Ramos (cell line): Measurements from ENCODE around the gene CRELD2.

Experiments used
- in situ Hi-C: fragments of 300-500 bp; cut with MboI; formaldehyde crosslinking; loops from one replicate; pipeline ENCODE4 v1.14.3; 2022; ENCODE audit warnings: low sequenced_read_pairs; ENCODE audit not compliant: unreplicated experiment

CRELD2 gene, protein sequence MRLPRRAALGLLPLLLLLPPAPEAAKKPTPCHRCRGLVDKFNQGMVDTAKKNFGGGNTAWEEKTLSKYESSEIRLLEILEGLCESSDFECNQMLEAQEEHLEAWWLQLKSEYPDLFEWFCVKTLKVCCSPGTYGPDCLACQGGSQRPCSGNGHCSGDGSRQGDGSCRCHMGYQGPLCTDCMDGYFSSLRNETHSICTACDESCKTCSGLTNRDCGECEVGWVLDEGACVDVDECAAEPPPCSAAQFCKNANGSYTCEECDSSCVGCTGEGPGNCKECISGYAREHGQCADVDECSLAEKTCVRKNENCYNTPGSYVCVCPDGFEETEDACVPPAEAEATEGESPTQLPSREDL

DNA sequence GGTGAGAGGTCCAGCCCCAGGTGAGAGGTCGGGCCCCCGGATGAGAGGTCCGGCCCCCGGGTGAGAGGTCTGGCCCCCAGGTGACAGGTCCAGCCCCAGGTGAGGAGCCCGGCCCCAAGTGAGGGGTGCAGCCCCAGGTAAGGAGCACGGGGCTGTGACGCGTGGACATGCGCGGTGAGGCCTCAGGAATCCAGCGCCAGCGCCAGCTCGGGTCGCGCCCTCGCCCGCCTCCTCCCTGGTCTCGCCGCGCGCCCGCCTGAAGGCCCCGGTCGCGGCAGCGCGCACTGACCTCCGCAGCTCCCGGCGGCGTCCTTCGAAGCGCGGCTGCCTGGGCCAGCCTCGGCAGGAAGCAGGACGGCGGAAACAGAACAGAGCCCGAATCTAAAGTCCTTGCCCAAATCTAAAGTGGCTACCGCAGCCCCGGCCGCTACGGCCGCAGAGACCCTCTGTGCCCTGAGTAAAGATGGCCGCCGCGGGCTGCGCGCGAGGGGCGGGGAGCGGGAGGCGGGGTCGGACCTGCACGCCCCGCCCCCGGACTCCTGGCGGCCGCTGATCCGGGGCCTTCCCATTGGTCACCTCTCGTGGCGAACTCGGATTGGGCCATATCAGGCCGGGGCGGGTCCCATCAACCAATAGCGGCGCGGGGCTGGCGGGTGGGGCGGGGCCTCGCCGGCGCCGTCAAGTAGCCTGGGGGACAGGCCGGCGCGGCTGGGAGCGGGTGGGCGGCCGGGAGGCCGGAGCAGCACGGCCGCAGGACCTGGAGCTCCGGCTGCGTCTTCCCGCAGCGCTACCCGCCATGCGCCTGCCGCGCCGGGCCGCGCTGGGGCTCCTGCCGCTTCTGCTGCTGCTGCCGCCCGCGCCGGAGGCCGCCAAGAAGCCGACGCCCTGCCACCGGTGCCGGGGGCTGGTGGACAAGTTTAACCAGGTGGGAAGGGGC, at the start of gene CRELD2, which contains the start of gene ALG12:
Gene CRELD2 (plus strand): TSS at position 661 of the 937 bp plus-strand sequence. CDS start 136 bp downstream, at position 797.
Gene ALG12 (minus strand): TSS at position 465 of the 937 bp plus-strand sequence. CDS start 4,673 bp downstream, outside the sequence.
- in situ Hi-C loops, result no loop called here

DNA sequence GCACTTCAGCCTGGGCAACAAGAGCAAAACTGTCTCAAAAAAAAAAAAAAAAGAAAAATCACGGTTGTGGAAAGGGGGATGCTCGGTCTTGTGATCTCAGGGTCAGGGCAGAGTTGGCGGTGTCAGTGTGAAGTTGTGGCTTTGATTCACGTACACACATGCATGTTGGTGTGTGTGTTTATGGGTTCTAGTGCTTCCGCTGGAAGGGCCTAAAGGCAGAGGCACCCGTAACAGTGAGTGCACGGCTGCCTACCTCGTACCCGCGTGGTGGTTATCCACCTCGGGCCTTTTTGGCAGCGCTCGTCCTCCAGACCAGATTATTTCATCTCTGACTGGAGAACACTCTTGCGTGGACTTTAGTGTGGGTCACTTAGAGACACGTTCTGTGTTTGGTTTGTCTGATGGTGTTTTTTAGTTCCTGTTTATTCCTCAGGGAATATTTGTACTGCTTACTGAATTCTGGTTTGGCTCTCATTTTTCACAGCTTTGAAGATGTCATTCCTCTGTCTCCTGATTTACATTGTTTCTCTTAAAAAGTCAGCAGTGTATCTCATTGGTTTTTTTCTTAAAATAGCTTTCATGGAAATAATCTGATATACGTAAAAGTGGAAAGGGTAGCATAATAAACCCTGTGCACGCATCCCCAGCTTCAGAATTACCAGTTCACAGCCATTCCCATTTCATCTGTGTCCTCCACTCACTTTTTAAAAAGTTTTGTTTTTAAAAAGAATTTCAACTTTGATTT, 49.2 kb upstream of the CRELD2 start:
- in situ Hi-C loops, result no loop called here

DNA sequence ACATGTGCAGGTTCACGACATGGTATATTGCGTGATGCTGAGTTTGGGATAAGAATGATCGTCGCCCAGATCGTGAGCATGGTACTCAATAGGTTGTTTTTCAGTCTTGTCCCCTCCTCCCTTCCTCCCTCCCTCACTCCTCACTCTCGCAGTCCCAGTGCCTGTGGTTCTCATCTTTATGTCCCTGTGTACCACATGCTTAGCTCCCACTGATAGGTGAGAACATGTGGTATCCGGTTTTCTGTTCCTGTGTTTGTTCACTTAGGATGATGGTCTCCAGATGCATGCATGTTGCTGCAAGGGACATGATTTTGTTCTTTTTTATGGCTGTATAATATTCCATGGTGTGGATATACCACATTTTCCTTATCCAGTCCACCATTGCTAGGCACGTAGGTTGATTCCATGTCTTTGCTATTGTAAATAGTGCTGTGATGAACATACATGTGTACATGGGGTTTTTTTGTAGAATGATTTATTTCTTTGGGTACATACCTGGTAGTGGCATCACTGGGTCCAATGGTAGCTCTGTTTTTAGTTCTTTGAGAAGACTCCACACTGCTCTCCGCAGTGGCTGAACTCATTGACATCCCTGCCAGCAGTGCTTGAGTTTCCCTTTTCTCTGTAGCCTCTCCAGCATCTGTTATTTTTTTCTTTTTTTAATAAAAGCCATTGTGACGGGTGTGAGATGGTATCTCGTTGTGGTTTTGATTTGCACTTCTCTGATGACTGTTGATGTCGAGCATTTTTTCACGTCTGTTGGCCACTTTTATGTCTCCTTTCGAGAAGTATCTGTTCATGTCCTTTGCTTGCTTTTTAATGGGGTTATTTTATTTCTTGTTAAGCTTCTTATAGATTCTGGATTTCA, 48.4 kb upstream of the CRELD2 start:
- in situ Hi-C loops, result no loop called here

DNA sequence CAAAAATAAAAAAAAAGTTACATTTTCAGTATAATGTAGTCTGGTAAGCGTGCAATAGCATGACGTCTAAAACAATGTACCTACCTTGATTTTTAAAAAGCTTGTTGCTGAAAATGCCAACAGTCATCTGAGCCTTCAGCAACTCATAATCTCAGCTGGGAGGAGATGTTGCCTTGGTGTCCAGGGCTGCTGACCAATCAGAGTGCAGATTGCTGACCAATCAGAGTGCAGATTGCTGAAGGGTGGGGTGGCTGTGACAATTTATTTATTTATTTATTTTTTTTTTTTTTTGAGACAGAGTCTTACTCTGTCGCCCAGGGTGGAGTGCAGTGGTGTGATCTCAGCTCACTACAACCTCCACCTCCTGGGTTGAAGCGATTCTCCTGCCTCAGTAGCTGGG, 47.0 kb upstream of the CRELD2 start:
- in situ Hi-C loops, result no loop called here

DNA sequence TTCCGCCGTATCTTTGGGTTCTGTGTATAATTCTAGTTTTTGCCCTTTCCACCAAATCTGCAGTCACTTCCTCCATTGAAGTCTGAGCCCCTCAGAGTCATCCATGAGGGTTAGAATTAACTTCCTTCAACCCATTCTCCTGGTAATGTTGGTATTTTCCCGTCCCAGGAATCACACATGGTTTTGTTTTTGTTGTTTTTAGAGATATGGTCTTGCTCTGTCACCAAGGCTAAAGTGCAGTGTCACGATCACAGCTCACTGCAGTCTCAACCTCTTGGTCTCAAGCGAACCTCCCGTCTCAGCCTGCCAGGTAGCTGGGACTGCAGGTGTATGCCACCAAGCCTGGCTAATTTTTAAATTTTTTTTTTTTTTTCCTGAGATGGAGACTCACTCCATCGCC, 46.1 kb upstream of the CRELD2 start:
- in situ Hi-C loops, result no loop called here

DNA sequence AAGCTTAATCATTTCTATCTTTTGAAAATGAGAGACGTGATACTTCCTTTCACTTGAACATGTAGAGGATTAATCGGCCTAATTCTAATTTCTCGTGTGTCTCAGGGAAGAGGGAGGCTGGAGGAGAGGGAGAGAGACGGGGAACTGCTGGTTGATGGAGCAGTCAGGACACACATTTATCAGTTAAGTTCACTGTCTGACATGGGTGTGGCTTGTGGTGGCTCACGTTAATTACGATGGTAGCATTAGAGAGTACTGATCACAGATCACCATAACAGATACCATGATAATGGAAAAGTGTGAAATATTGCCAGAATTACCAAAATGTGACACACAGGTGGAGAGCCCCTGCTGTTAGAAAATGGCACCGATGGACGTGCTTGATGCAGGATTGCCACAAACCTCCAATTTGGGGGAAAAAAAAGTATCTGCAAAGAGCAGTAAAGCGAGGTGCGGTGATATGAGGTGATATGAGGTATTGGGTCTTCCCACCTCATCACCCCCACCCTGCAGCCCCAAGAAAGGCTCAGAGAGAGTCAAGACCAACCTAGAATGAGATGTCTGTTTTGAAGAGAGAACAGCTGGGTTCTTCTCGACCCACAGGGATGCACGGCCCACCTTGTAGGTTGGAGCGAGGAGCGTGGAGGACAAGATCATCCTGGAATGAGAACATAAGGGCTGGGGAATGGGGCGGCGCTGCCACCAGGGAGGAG, 45.0 kb upstream of the CRELD2 start:
- in situ Hi-C loops, result no loop called here

DNA sequence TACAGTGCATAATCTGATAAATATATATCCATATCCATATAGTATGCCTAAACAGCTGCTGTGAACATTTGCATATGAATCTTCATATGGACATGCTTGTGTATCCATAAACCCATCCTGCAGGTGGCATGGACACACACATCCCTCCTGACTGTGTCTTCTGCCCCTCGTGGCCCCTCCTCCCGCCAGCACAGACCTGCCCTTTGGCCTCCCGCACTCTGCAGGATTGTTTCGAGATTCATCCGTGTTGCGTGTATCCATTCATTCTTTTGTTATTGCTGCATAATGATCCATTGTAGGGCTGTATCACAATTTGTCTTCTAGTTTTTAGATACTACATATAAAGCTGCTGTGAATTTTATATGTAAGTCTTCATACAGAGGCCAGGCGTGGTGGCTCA, 40.8 kb upstream of the CRELD2 start:
- in situ Hi-C loops, result no loop called here

DNA sequence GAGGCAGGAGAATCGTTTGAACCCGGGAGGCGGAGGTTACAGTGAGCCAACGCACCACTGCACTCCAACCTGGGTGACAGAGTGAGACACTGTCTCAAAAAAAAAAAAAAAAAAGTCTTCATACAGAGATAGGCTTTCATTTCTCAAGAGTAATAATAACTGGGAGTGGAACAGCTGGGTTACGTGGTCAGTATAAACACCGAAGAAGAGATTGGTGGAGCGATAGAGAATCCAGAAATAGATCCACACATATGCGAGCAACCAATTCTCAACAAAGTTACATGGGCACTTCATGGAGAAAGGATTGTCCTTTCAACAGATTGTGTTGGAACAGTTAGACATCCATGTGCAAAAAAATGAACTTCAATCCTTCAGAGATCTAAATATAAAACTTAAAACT, 40.2 kb upstream of the CRELD2 start:
- in situ Hi-C loops, result no loop called here

DNA sequence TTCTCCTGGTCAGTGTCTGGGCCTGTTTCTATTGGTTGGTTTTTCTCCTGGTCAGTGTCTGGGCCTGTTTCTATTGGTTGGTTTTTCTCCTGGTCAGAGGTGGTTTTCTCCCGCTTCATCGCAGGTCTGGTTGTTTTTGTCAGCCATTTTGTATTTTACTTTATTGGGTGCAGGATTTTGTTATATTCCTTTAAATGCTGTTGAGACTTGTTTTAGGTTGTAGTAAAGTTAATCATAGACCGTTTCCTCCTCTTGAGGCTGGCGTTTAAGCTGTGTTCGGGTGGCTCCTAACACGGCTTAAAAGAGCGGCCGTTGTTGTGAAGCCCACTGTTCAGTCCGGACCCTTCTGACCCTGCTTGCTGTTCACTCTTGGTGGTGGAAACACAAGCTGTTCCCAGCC, 38.6 kb upstream of the CRELD2 start:
- in situ Hi-C loops, result no loop called here

DNA sequence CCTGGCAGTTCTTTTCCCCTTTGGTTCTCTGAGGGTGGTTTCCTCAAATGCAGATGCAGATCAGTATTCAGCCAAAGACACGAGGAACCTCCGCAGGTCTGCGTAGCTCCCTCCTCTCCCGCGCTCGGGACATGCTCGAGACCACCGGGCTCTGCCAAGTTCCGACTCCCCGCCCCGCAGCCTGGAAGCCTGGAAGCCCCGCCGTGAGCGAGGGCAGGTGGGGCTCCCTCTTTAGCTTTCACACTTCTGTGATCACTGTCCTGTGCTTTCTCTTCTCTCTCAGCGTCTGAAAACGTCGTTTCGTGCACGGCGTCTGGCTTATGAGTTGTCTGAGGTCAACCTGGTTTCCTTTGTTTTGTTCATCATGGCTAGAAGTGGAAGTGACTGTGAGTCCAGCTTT, 38.2 kb upstream of the CRELD2 start:
- in situ Hi-C loops, result no loop called here

DNA sequence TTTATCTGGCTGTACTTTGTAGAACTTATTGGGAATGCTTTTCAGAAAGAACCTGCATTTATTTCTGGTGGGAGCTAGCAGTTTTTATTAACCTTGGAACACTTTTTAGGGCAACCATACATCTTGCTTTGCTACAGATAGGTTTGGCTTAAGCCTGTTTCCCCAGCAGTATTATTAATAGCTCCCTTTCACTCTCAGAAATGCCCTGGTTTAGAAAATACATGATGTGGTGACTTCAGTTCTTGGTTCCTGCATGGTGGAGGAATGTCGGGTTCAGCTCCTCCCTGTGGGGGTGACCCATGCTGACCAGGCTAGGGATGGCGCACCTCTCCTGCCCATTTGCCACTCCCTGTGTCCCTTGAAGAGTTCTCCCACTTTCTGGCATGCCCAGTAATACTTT, 36.6 kb upstream of the CRELD2 start:
- in situ Hi-C loops, result no loop called here

DNA sequence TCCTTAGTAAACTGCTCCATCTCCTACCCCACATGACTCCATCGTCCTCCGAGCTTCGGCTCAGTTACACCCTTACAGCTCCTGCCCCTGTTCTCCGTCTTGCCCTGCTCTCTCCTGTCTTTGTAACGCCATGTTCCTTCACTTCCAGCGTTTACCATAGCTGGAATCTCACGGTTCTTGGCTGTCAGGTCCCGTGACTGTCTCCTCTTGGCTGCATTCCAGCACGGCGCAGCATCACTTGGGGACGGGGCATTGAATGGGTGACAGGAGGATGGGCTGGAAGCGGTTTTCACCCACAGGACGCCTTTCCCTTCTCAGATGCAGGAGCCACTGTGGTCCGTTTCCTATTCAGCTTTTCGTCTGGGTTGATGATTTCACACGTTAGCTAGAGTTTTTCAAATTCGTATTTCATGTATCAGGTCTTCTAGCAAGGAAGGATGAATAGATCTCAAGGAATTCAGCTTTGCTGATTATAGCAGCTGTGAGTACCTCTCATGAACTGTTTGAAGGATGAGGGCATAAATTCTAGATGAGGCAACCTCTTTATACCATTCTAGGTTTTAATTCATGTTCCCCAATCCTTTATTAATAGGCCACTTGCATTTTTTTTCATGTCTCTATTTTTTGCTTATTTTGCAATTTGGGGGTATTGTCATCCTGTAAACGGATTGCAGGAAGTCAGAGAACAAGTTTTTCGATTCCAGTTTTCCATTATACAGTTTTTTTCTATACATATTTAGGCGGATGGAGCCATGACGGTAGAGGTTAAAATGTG, 35.7 kb upstream of the CRELD2 start:
- in situ Hi-C loops, result no loop called here

DNA sequence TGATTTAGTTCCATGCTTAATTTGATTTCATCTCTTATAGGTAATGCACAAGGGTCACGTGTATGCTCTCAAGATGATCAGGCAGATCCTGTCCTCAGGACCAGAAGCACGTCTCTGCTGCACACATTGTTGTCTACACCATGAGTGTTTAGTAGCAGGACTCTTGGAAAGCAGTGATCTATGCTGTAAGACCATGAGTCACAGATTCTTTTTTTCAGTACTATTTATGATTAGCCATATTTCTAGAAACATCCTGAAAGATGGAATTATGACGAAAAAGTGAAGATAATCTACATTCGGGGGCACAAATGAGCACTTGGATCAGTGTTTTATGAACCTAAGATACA, 35.2 kb upstream of the CRELD2 start:
- in situ Hi-C loops, result no loop called here

DNA sequence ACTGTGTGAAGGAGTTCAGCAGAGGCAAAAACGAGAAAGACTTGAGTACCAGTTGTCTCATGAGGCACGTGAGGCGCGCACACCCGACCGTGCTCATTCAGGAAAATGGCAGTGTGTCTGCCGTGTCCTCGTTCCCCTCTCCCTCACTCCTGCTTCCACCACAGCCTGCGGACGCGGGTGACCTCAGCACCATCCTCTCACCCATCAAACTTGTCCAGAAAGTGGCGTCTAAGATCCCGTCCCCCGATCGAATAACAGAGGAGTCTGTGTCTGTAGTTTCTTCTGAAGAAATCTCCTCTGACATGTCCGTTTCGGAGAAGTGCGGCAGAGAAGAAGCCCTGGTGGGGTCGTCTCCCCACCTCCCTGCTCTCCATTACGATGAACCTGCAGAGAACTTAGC, 34.4 kb upstream of the CRELD2 start:
- in situ Hi-C loops, result no loop called here

DNA sequence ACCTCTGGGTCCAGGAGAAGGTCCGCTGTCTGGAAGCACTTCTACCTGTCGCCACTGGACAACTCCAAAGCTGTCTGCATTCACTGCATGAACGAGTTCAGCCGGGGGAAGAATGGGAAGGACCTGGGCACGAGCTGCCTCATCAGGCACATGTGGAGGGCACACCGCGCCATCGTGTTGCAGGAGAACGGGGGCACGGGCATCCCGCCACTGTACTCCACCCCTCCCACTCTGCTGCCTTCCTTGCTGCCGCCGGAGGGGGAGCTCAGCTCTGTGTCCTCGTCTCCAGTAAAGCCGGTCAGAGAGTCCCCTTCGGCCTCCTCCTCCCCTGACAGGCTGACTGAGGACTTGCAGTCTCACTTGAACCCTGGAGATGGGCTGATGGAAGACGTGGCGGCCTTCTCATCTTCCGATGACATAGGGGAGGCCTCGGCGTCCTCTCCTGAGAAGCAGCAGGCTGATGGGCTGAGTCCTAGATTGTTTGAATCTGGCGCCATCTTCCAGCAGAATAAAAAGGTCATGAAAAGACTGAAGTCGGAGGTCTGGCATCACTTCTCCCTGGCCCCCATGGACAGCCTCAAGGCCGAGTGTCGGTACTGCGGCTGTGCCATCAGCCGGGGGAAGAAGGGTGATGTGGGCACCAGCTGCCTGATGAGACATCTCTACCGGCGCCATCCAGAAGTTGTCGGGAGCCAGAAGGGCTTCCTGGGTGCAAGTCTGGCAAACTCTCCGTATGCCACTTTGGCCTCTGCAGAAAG, 33.8 kb upstream of the CRELD2 start:
- in situ Hi-C loops, result no loop called here

DNA sequence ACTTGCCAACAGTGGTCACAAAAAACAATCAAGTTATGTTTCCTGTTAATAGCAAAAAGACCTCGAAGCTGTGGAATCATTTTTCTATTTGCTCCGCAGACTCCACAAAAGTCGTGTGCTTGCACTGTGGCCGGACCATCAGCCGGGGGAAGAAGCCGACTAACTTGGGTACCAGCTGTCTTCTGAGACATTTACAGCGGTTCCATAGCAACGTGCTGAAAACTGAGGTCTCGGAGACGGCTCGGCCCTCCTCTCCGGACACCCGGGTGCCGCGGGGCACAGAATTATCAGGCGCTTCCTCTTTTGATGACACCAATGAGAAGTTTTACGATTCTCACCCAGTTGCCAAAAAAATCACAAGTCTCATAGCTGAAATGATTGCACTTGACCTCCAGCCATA, 33.2 kb upstream of the CRELD2 start:
- in situ Hi-C loops, result no loop called here

DNA sequence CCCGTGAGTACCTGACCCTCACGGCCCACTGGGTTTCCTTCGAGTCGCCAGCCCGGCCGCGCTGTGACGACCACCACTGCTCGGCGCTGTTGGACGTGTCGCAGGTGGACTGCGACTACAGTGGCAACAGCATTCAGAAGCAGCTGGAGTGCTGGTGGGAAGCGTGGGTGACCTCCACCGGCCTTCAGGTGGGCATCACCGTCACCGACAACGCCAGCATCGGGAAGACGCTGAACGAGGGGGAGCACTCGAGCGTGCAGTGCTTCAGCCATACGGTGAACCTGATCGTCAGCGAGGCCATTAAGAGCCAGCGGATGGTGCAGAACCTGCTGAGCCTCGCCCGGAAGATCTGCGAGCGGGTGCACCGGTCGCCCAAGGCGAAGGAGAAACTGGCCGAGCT, 32.6 kb upstream of the CRELD2 start:
- in situ Hi-C loops, result no loop called here
